ENCODE measurements around the gene GIPC3.
"Not testable (repeated sequence)": the region's sequence is repeated elsewhere in the genome, so short reads cannot be mapped to it uniquely, and the experiment has no call there.

The GIPC3 gene

GRCh38 chr19:3551792-3552095 is 33.5 kb upstream of the GIPC3 start:
- DNase-seq: no peak

GRCh38 chr19:3554254-3555083 is 30.8 kb upstream of the GIPC3 start:
- DNase-seq: peak in 1 of 2 experiments; percentile 8

- no peak for DNase-seq
Measured at GRCh38 chr19:3555653-3556422, 29.4 kb upstream of the GIPC3 start.

GRCh38 chr19:3556423-3556977 is 28.8 kb upstream of the GIPC3 start:
- no peak for DNase-seq

- DNase-seq: peak; percentile 67 to 76
Measured at GRCh38 chr19:3556978-3557460, 28.3 kb upstream of the GIPC3 start.

- DNase-seq: peak; percentile 95 to 97
Measured at GRCh38 chr19:3557461-3558248, 27.6 kb upstream of the GIPC3 start, which contains the start of gene MFSD12. TSS of gene MFSD12 (minus strand) at chr19:3557586. CDS start at chr19:3557403, 183 bp downstream.

- DNase-seq: no peak
Measured at GRCh38 chr19:3563709-3564524, 21.4 kb upstream of the GIPC3 start.

GRCh38 chr19:3565139-3565538 is 20.1 kb upstream of the GIPC3 start:
- no peak for DNase-seq

GRCh38 chr19:3570042-3570441 is 15.2 kb upstream of the GIPC3 start:
- not testable (repeated sequence) for DNase-seq

- DNase-seq: no peak
Measured at GRCh38 chr19:3570606-3571011, 14.7 kb upstream of the GIPC3 start.

- DNase-seq: peak; percentile 99 to 100
Measured at GRCh38 chr19:3572132-3572854, 13.0 kb upstream of the GIPC3 start.

GRCh38 chr19:3572855-3573161 is 12.5 kb upstream of the GIPC3 start, which contains the start of gene HMG20B:
TSS of gene HMG20B (plus strand) at chr19:3572944. CDS start at chr19:3573310, 366 bp downstream.
- DNase-seq: no peak

GRCh38 chr19:3573162-3573857 is 12.0 kb upstream of the GIPC3 start:
- peak in 1 of 2 experiments; percentile 8 for DNase-seq

- DNase-seq: peak; percentile 72 to 79
Measured at GRCh38 chr19:3573858-3574637, 11.2 kb upstream of the GIPC3 start.

- no peak for DNase-seq
Measured at GRCh38 chr19:3575260-3575741, 10.0 kb upstream of the GIPC3 start.

GRCh38 chr19:3575949-3576673 is 9.2 kb upstream of the GIPC3 start:
- DNase-seq: no peak

- DNase-seq: no peak
Measured at GRCh38 chr19:3576696-3577443, 8.4 kb upstream of the GIPC3 start.

- no peak for DNase-seq
Measured at GRCh38 chr19:3577723-3578344, 7.4 kb upstream of the GIPC3 start.
